Fibroblast of upper back skin (primary cell): ENCODE results near the gene TESMIN.

Source experiments
- DNase-seq: peaks from one replicate; pipeline ENCODE4 v3.0.0-alpha.2; 2013

TESMIN gene

DNA sequence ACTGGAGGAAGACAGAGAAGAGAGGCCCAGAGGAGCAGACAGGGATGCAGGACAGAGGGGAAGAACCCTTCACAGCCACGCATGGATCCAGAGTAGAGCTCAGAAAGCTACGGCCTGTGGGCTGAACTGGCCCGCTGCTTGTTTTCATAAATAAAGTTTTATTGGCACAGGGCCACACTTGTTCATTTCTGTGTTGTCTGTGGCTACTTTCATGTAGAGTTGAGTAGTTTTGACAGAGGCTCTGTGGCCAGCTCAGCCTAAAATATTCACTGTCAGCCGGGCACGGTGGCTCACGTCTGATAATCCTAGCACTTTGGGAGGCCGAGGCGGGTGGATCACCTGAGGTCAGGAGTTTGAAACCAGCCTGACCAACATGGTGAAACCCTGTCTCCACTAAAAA is 93.2 kb downstream of the TESMIN start:
- no peak for DNase-seq
